K562 (cell line): Measurements from ENCODE around the gene BNC2. TPM values are rescaled to one million over a fixed set of nuclear protein-coding genes. Genes with fewer than 3 reads are reported as not detected.

Experiments used
- CREB3L1 ChIP-seq: fragments of 450-650 bp; IDR thresholded peaks from 2 replicates; pipeline ENCODE4 v1.6.1; 2014; ENCODE audit warnings: low read depth, mild to moderate bottlenecking, moderate library complexity, borderline replicate concordance
- HMGN3 ChIP-seq: IDR thresholded peaks from 2 replicates; pipeline ENCODE4 v1.6.1; 2011; ENCODE audit warnings: borderline replicate concordance, low read depth, mild to moderate bottlenecking, mixed read lengths, low read length; ENCODE audit not compliant: insufficient read length; ENCODE audit errors: extremely low read depth
- ID3 ChIP-seq, 2 experiments: fragments of 250-450 bp in 1 of 2; fragments of 450-650 bp in 1 of 2; sonication (Bioruptor Pico) in 1 of 2; IDR thresholded peaks; 2 replicates each; pipeline versions ENCODE4 v1.6.1 to v1.8.0; 2016 to 2021; ENCODE audit warnings: mild to moderate bottlenecking in 2 of 2, moderate library complexity in 2 of 2, missing compliant biosample characterization in 1 of 2, missing genetic modification characterization in 1 of 2
- MTF1 ChIP-seq: fragments of 250-450 bp; sonication (Bioruptor Pico); IDR thresholded peaks from 2 replicates; pipeline ENCODE4 v1.9.0; 2021; ENCODE audit warnings: moderate library complexity, mild to moderate bottlenecking, inconsistent platforms, borderline replicate concordance
- polyA plus RNA-seq, 8 experiments: library from polyadenylated mRNA; depleted of rRNA in 4 of 8; stranded (reverse) in 5 of 8; unstranded in 3 of 8; fragments of >200 nt; fragmentation: Nextera tagmentation in 2 of 8; fragmentation: Illumina TruSeq in 1 of 8; extraction: Ambion mirVana in 2 of 8; extraction: Trizol in 1 of 8; gene quantifications; 2 replicates each; pipeline versions ENCODE4 v1.2.1 to v1.2.3, GENCODE V29; 2011 to 2014; ENCODE audit warnings: inconsistent platforms in 1 of 8, missing spikeins in 1 of 8
- total RNA-seq, 7 experiments: library from RNA; depleted of rRNA in 6 of 7; stranded (reverse); fragments of >200 nt in 6 of 7; fragmentation: Illumina TruSeq in 2 of 7; extraction: Trizol in 2 of 7; gene quantifications; 2 replicates each; pipeline versions ENCODE4 v1.2.1 to v1.2.3, GENCODE V29; 2011 to 2021; ENCODE audit warnings: low replicate concordance in 1 of 7
- TF ChIP-seq, protein P1 (sequence below): sonication (generic); formaldehyde crosslinking; IDR thresholded peaks from 2 replicates; pipeline ENCODE4 v1.8.0; 2022; ENCODE audit warnings: mild to moderate bottlenecking, missing genetic modification reagents

BNC2 gene
- total and polyA plus RNA-seq, 9 of the 15 experiments (the other 6 are each of a cell fraction or from before 2014, with no cell fraction given), result not detected

DNA sequence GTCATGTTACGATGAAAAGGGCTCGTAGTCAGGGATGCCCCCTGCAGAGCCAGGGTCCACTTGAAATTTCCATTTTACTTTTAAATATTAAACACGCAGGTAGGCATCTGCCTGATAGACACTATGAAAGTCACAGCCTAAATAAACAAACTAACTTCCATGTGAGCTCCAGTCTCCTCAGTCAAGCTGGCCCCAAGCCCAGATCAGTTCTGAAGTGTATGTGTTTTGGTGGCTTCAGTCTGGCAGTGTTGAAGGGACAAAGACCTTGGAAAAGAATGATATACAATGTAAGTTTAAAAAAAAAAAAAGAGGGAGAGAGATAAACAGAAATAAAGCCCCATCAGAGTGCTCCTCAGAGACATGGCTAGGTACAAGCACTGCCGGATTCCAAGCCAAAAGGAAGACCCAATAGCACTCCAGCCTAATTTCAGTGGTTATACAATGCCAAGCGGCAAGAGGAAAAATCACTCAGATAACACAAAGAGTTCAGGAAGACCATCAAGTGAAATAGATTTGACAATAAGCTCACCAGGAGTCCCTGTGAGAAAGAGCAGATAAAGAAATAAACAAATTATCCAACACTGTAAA lies 181.0 kb downstream of the BNC2 start (continued):
- TF ChIP-seq, protein P1, sequence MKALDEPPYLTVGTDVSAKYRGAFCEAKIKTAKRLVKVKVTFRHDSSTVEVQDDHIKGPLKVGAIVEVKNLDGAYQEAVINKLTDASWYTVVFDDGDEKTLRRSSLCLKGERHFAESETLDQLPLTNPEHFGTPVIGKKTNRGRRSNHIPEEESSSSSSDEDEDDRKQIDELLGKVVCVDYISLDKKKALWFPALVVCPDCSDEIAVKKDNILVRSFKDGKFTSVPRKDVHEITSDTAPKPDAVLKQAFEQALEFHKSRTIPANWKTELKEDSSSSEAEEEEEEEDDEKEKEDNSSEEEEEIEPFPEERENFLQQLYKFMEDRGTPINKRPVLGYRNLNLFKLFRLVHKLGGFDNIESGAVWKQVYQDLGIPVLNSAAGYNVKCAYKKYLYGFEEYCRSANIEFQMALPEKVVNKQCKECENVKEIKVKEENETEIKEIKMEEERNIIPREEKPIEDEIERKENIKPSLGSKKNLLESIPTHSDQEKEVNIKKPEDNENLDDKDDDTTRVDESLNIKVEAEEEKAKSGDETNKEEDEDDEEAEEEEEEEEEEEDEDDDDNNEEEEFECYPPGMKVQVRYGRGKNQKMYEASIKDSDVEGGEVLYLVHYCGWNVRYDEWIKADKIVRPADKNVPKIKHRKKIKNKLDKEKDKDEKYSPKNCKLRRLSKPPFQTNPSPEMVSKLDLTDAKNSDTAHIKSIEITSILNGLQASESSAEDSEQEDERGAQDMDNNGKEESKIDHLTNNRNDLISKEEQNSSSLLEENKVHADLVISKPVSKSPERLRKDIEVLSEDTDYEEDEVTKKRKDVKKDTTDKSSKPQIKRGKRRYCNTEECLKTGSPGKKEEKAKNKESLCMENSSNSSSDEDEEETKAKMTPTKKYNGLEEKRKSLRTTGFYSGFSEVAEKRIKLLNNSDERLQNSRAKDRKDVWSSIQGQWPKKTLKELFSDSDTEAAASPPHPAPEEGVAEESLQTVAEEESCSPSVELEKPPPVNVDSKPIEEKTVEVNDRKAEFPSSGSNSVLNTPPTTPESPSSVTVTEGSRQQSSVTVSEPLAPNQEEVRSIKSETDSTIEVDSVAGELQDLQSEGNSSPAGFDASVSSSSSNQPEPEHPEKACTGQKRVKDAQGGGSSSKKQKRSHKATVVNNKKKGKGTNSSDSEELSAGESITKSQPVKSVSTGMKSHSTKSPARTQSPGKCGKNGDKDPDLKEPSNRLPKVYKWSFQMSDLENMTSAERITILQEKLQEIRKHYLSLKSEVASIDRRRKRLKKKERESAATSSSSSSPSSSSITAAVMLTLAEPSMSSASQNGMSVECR, result no peak
- TF ChIP-seq MTF1 (CRISPR knock-in tag), result no peak
- no peak for TF ChIP-seq HMGN3
- TF ChIP-seq ID3 (CRISPR knock-in tag; IDR thresholded peaks at IDR 0.05), result no peak
- no peak for TF ChIP-seq ID3 (tag; IDR thresholded peaks at IDR 0.05)
- TF ChIP-seq CREB3L1, result no peak
